HL-60 (cell line): Measurements from ENCODE around the gene EYA3.

Source experiments
- DNase-seq, 2 experiments: peaks; one replicate each; pipeline ENCODE4 v3.0.0-alpha.2; 2010 to 2020; ENCODE audit warnings: low read depth in 1 of 2, low spot score in 1 of 2
- H3K27ac ChIP-seq: fragments of 250-450 bp; sonication (Bioruptor Pico); replicated peaks from 2 replicates; pipeline ENCODE4 v1.5.1; 2020; ENCODE audit warnings: mild to moderate bottlenecking, moderate library complexity
- H3K27me3 ChIP-seq: fragments of 250-450 bp; sonication (Bioruptor Pico); 2 replicates; pipeline ENCODE4 v1.5.1; 2021; ENCODE audit warnings: mild to moderate bottlenecking, moderate library complexity; ENCODE audit not compliant: insufficient read depth, poor library complexity, severe bottlenecking
- H3K4me3 ChIP-seq: replicated peaks from 2 replicates; pipeline ENCODE4 v1.5.1; 2011; ENCODE audit warnings: mild to moderate bottlenecking, control low read depth, low read length; ENCODE audit not compliant: insufficient read depth
- CTCF ChIP-seq: IDR thresholded peaks from one replicate; pipeline ENCODE4 v1.5.1; 2011; ENCODE audit warnings: low read length, control low read depth, inconsistent platforms; ENCODE audit not compliant: insufficient read depth
- GABPA ChIP-seq: IDR thresholded peaks from 2 replicates; pipeline ENCODE4 v1.6.1; 2012; ENCODE audit warnings: low read depth
- POLR2AphosphoS5 ChIP-seq: IDR thresholded peaks from 2 replicates; pipeline ENCODE4 v1.6.1; 2012; ENCODE audit warnings: low read depth
- REST ChIP-seq: IDR thresholded peaks from 2 replicates; pipeline ENCODE4 v1.6.1; 2012; ENCODE audit warnings: low read depth; ENCODE audit not compliant: insufficient replicate concordance
- SPI1 ChIP-seq: IDR thresholded peaks from 2 replicates; pipeline ENCODE4 v1.6.1; 2012; ENCODE audit warnings: low read depth, mild to moderate bottlenecking, borderline replicate concordance

The EYA3 gene

DNA sequence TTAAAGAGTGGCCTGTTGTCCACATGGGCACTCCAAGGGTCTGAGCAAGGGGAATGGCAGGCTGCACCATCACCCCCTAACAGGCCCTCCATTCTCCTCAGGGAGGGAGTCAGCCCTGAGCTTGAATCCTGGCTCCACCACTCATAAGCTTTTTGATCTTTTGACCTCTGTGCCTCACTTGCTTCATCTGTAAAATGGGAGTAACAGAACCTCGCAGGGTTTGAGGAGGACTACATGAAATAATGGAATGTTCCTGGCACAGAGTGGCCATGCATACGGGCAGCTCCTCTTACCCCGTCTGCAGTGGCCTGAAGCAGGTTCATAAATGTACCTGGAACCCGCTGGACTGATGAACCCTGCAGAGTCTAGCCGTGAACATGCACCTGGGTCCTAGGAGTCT lies 130.8 kb downstream of the EYA3 start:
- DNase-seq: no peak
- H3K27ac ChIP-seq: no peak overlapping the region
- H3K4me3 ChIP-seq: no peak overlapping the region
- TF ChIP-seq REST: no peak
- TF ChIP-seq SPI1: no peak
- TF ChIP-seq POLR2AphosphoS5: no peak
- no peak for TF ChIP-seq CTCF
- no peak for TF ChIP-seq GABPA
- H3K27me3 ChIP-seq: no peaks in the 10 kb centered on the region

- no peaks in the 10 kb centered on the region for H3K27me3 ChIP-seq
- no peak for DNase-seq
- no peak for TF ChIP-seq POLR2AphosphoS5
- no peak for TF ChIP-seq GABPA
- no peak for TF ChIP-seq CTCF
- no peak for TF ChIP-seq SPI1
- no peak for TF ChIP-seq REST
Measured at GRCh38 chr1:27956761-27957160, 131.6 kb downstream of the EYA3 start.

DNA sequence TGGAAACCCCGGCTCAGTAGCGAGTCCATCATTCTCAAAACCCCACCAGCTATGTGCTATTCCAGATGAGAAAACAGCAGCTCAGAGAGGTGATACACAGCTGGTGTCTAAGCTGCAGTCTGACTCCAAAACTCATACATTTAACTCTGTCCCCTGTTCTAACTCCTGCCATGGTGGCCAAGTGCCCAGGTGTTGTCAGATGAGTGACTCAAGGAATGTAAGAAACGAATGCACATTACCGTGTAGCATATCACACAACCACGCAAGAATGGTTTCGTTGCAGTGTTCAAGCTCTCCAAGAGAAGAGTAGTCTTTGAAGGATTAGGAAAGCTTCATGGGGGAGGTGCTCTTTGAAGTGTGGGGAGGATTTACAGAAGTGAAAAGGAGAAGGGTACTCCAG lies 133.3 kb downstream of the EYA3 start:
- TF ChIP-seq POLR2AphosphoS5 (no peak), CTCF (no peak), SPI1 (no peak), GABPA (no peak), REST (no peak)
- no peak for DNase-seq

More at GRCh38 chr1:27956761-27957160, 131.6 kb downstream of the EYA3 start:
- Histone ChIP-seq H3K27ac (no peak overlapping the region), H3K4me3 (no peak overlapping the region)

More for the DNA sequence above, 133.3 kb downstream of the EYA3 start:
- Histone ChIP-seq H3K27me3 (no peaks in the 10 kb centered on the region), H3K4me3 (no peak overlapping the region), H3K27ac (no peak overlapping the region)
